Trophoblast cell (in vitro differentiated cells and primary cell): ENCODE results near the gene NPB.

Experiments used
- DNase-seq, 2 donors: peaks; one replicate each; pipeline ENCODE4 v3.0.0-alpha.2; 2016
- H2AFZ ChIP-seq: 2 replicates; pipeline ENCODE4 v1.6.1; 2013; ENCODE audit warnings: low read length, moderate library complexity, mild to moderate bottlenecking; ENCODE audit not compliant: insufficient read depth, poor library complexity
- H2AK5ac ChIP-seq: 2 replicates; pipeline ENCODE4 v1.6.1; 2013; ENCODE audit warnings: mild to moderate bottlenecking, low read length
- H2BK120ac ChIP-seq: 2 replicates; pipeline ENCODE4 v1.6.1; 2013; ENCODE audit warnings: low read length, mild to moderate bottlenecking, moderate library complexity; ENCODE audit not compliant: insufficient read depth, poor library complexity
- H2BK12ac ChIP-seq: 2 replicates; pipeline ENCODE4 v1.6.1; 2013; ENCODE audit warnings: mild to moderate bottlenecking, low read length, moderate library complexity
- H2BK5ac ChIP-seq: 2 replicates; pipeline ENCODE4 v1.6.1; 2013; ENCODE audit warnings: low read length, low read depth, moderate library complexity, mild to moderate bottlenecking; ENCODE audit not compliant: poor library complexity
- H3K14ac ChIP-seq: 2 replicates; pipeline ENCODE4 v1.6.1; 2013; ENCODE audit warnings: mild to moderate bottlenecking, low read length
- H3K18ac ChIP-seq: 2 replicates; pipeline ENCODE4 v1.6.1; 2013; ENCODE audit warnings: mild to moderate bottlenecking, low read length
- H3K23ac ChIP-seq: 2 replicates; pipeline ENCODE4 v1.6.1; 2013; ENCODE audit warnings: low read length
- H3K27ac ChIP-seq: 2 replicates; pipeline ENCODE4 v1.5.1; 2013; ENCODE audit warnings: low read depth, mild to moderate bottlenecking, inconsistent platforms, low read length, moderate library complexity
- H3K27me3 ChIP-seq: 2 replicates; pipeline ENCODE4 v1.6.1; 2013; ENCODE audit warnings: inconsistent platforms, mild to moderate bottlenecking, low read length, moderate library complexity; ENCODE audit not compliant: insufficient read depth
- H3K36me3 ChIP-seq, 2 experiments: 1 replicate in 1 of 2; 2 replicates in 1 of 2; pipeline ENCODE4 v1.6.1; 2013; ENCODE audit warnings: low read length in 2 of 2, mild to moderate bottlenecking in 2 of 2, moderate library complexity in 1 of 2; ENCODE audit not compliant: insufficient read depth in 2 of 2, control insufficient read depth in 1 of 2
- H3K4ac ChIP-seq: 2 replicates; pipeline ENCODE4 v1.6.1; 2013; ENCODE audit warnings: low read depth, mild to moderate bottlenecking, low read length, moderate library complexity
- H3K4me1 ChIP-seq, 2 experiments: 1 replicate in 1 of 2; 2 replicates in 1 of 2; pipeline ENCODE4 v1.6.1; 2013; ENCODE audit warnings: low read length in 2 of 2, mild to moderate bottlenecking in 2 of 2, moderate library complexity in 1 of 2; ENCODE audit not compliant: insufficient read depth in 2 of 2, control insufficient read depth in 1 of 2
- H3K4me2 ChIP-seq: 2 replicates; pipeline ENCODE4 v1.6.1; 2013; ENCODE audit warnings: inconsistent platforms, mild to moderate bottlenecking, low read length, moderate library complexity
- H3K4me3 ChIP-seq: 2 replicates; pipeline ENCODE4 v1.5.1; 2013; ENCODE audit warnings: mild to moderate bottlenecking, low read depth, low read length, inconsistent platforms
- H3K79me1 ChIP-seq: one replicate; pipeline ENCODE4 v1.6.1; 2013; ENCODE audit warnings: low read length
- H3K79me2 ChIP-seq: 2 replicates; pipeline ENCODE4 v1.6.1; 2013; ENCODE audit warnings: low read length, mild to moderate bottlenecking; ENCODE audit not compliant: control insufficient read depth, insufficient read depth, poor library complexity
- H3K9ac ChIP-seq: 2 replicates; pipeline ENCODE4 v1.6.1; 2013; ENCODE audit warnings: mild to moderate bottlenecking, low read length
- H3K9me3 ChIP-seq: 2 replicates; pipeline ENCODE4 v1.6.1; 2013; ENCODE audit warnings: low read depth, mild to moderate bottlenecking, control low read depth, inconsistent platforms, low read length; ENCODE audit not compliant: insufficient read depth
- H4K12ac ChIP-seq: 2 replicates; pipeline ENCODE4 v1.6.1; 2013; ENCODE audit warnings: low read depth, mild to moderate bottlenecking, low read length, moderate library complexity
- H4K8ac ChIP-seq: 2 replicates; pipeline ENCODE4 v1.6.1; 2013; ENCODE audit warnings: low read depth, mild to moderate bottlenecking, low read length, moderate library complexity
- H4K91ac ChIP-seq: one replicate; pipeline ENCODE4 v1.6.1; 2013; ENCODE audit warnings: low read depth, mild to moderate bottlenecking, low read length, moderate library complexity
- WGBS: extraction: QIAGEN DNeasy Blood & Tissue Kit; methylation state at CpG from one replicate; pipeline ENCODE4 v1.1.7; 2013; ENCODE audit warnings: missing lambda C conversion rate; ENCODE audit not compliant: insufficient read length, insufficient coverage; ENCODE audit errors: extremely low coverage; 5-methylcytosine and 5-hydroxymethylcytosine counted together

NPB gene

DNA sequence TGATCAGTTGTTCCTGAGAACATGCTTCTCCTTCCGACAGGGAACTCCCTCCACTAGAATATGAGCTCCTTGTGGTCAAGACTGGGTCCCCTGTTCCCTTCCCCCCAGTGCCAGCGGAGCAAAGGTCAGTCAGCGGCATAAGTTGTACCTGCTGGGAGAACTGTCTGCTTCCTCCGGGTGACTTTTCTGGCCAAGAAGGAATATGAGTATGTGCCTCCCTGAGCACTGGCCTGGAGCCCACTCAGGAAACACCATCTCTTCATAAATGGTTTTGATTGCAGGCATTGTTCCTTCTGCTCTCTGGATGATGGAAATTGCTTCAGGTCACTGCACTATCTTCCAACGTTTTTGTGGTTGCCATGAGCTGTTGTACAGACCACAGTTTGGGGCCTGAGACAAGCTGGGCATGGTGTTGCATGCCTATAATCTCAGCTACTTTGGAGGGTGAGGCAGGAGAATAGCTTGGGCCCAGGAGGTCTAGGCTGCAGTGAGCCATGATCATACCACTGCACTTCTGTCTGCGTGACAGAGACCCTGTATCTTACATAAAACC, 38.8 kb upstream of the NPB start:
- Histone ChIP-seq H2AFZ (no peak overlapping the region), H2BK5ac (no peak overlapping the region), H3K4me3 (no peak overlapping the region), H3K4me2 (no peak overlapping the region), H3K79me2 (peaks cover 30% of the 10 kb centered on the region), H4K91ac (no peak overlapping the region), H4K12ac (no peak overlapping the region), H3K4me1 (peaks cover 24 to 30% of the 10 kb centered on the region in 2 experiments), H4K8ac (no peak overlapping the region), H3K18ac (no peak overlapping the region), H3K9me3 (peaks cover 3% of the 10 kb centered on the region), H3K27ac (no peak overlapping the region), H2AK5ac (no peak overlapping the region), H3K23ac (no peak overlapping the region), H2BK12ac (no peak overlapping the region), H2BK120ac (no peak overlapping the region), H3K14ac (no peak overlapping the region), H3K79me1 (peaks cover 27% of the 10 kb centered on the region), H3K9ac (no peak overlapping the region), H3K27me3 (no peaks in the 10 kb centered on the region), H3K4ac (no peak overlapping the region), H3K36me3 (peaks cover 43 to 49% of the 10 kb centered on the region in 2 experiments)
- no peak for DNase-seq
- WGBS: no CpG with 5 or more reads among the region's 6 CpGs

DNA sequence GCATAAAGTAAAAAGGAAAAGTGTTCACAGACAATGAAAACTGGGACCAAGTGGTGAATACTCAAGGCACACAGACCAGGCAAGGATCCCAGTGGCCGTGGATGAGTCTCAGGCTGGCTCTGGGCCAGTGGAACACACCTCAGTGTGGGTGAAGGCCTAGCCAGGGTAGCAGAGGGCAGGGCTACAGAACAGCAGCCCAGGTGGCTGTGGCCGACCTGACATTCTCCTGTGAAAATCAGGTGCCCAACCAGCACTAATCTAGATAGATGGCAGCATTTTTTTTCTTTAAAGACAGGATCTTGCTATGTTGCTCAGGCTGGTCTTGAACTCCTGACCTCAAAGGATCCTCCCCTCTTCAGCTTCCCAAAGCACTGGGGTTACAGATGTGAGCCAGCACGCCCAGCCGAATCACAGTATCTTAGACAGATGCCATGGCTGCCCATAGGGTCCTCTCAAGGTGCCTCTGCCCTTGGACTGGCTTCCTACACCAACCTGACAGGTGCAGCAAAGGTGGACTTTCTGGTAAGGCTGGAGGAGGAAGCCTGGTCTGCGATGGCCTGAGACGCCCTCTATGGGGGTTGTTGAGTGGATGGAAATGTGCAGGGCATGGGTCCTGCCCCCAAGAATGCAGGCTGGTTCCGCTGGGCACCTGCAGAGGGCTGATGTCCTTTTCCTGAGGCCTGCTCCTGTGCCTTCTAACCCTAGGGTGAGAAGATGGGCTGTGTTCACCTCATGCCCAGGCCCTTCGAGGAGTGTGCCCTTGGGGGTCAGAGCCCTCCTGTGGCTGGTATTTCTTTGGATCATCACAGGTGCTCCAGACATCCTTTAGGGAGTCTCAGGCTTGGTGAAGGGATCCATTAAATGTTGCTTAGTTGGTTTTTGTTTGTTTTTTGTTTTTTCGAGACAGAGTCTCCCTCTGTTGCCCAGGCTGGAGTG, 37.9 kb upstream of the NPB start:
- H3K79me2 ChIP-seq: peaks cover 21% of the 10 kb centered on the region
- no peak overlapping the region for H3K14ac ChIP-seq
- H3K4me1 ChIP-seq: peaks cover 23 to 31% of the 10 kb centered on the region in 2 experiments
- H4K12ac ChIP-seq: no peak overlapping the region
- peaks cover 41 to 47% of the 10 kb centered on the region in 2 experiments for H3K36me3 ChIP-seq
- no CpG with 5 or more reads among the region's 9 CpGs for WGBS
- no peak overlapping the region for H3K23ac ChIP-seq
- H2BK12ac ChIP-seq: no peak overlapping the region
- no peak overlapping the region for H4K91ac ChIP-seq
- H2AFZ ChIP-seq: no peak overlapping the region
- H3K4me3 ChIP-seq: no peak overlapping the region
- H3K9ac ChIP-seq: no peak overlapping the region
- no peak overlapping the region for H3K18ac ChIP-seq
- no peak overlapping the region for H2BK5ac ChIP-seq
- peaks cover 3% of the 10 kb centered on the region for H3K9me3 ChIP-seq
- no peaks in the 10 kb centered on the region for H3K27me3 ChIP-seq
- H2BK120ac ChIP-seq: no peak overlapping the region
- H3K4ac ChIP-seq: no peak overlapping the region
- no peak overlapping the region for H2AK5ac ChIP-seq
- peaks cover 33% of the 10 kb centered on the region for H3K79me1 ChIP-seq
- no peak overlapping the region for H4K8ac ChIP-seq
- DNase-seq: no peak
- H3K4me2 ChIP-seq: no peak overlapping the region
- no peak overlapping the region for H3K27ac ChIP-seq

DNA sequence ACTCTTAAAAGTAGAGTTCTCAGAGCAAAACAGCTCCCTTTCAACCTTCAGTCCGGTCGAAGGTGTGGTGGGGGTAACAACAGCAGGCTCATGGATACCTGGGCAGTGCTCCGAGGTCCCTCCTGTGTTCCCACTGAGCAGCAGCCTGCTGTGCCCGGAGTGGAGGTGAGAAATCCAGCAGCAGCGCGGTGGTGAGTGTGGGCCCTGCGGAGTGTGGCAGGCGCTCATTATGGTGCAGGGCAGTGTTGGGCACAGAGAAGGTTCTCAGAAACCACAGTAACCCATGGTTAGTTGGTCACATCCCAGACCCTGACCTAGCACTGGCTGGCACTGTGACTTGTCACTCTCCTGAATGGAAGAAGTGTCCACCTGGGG, 36.7 kb upstream of the NPB start:
- Histone ChIP-seq H3K9me3 (peaks cover 3% of the 10 kb centered on the region), H3K4me2 (no peak overlapping the region), H2AFZ (no peak overlapping the region), H2BK5ac (no peak overlapping the region), H3K27me3 (no peaks in the 10 kb centered on the region), H3K4ac (no peak overlapping the region), H3K4me3 (no peak overlapping the region), H4K12ac (no peak overlapping the region), H2BK120ac (no peak overlapping the region), H4K91ac (no peak overlapping the region), H2BK12ac (no peak overlapping the region), H4K8ac (no peak overlapping the region), H3K23ac (no peak overlapping the region), H3K9ac (no peak overlapping the region), H3K79me1 (peaks cover 28% of the 10 kb centered on the region), H3K14ac (no peak overlapping the region), H3K4me1 (peaks cover 27 to 35% of the 10 kb centered on the region in 2 experiments), H2AK5ac (no peak overlapping the region), H3K27ac (no peak overlapping the region), H3K18ac (no peak overlapping the region), H3K36me3 (peaks cover 52 to 54% of the 10 kb centered on the region in 2 experiments), H3K79me2 (peaks cover 15% of the 10 kb centered on the region)
- no peak for DNase-seq
- no CpG with 5 or more reads among the region's 8 CpGs for WGBS

DNA sequence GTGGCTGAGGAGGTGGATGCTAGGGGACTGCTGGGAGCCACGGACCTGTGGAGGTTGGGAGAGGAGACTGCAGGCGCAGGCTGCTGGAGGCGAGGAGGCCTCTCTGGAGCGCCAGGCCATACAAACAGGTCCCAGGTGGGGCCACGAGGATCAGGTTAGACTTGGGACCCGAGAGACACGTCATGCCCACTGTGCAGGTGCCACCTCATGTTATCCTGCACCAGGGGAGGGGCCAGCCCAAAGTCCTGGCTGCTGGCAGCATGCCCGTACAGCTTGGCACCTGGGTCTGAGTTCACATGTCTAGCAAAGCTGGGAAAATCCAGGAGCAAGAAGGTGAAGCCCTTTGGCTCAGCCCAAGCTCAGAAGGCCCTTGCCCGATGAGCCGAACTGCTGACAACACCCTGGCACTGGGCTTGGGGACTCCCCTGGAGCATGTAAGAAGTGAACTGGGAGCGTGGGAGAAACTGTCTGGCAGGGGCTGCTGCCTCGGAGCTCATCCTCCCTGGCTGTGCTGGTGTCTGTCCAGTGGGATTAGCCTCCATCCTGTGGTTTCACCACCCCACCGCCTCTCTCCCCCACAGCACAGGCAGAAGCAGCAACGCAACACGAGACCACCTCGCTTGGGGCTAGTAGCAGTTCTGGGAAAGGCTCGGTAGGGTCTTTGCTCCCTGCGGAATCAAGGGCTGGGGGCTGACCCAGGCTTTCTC, 36.2 kb upstream of the NPB start:
- H4K91ac ChIP-seq: no peak overlapping the region
- H3K23ac ChIP-seq: no peak overlapping the region
- no peak overlapping the region for H3K4me2 ChIP-seq
- H3K36me3 ChIP-seq: peaks cover 52 to 54% of the 10 kb centered on the region in 2 experiments
- H2BK12ac ChIP-seq: no peak overlapping the region
- no peak overlapping the region for H3K27ac ChIP-seq
- H2BK5ac ChIP-seq: no peak overlapping the region
- H2AFZ ChIP-seq: no peak overlapping the region
- no peak overlapping the region for H3K18ac ChIP-seq
- H3K14ac ChIP-seq: no peak overlapping the region
- no peak for DNase-seq
- no peak overlapping the region for H2BK120ac ChIP-seq
- peaks cover 3% of the 10 kb centered on the region for H3K9me3 ChIP-seq
- no peak overlapping the region for H3K9ac ChIP-seq
- no peak overlapping the region for H2AK5ac ChIP-seq
- peaks cover 20% of the 10 kb centered on the region for H3K79me2 ChIP-seq
- H3K4me1 ChIP-seq: peaks cover 27 to 35% of the 10 kb centered on the region in 2 experiments
- no peak overlapping the region for H4K8ac ChIP-seq
- H4K12ac ChIP-seq: no peak overlapping the region
- peaks cover 33% of the 10 kb centered on the region for H3K79me1 ChIP-seq
- H3K4me3 ChIP-seq: no peak overlapping the region
- H3K27me3 ChIP-seq: no peaks in the 10 kb centered on the region
- no CpG with 5 or more reads among the region's 18 CpGs for WGBS
- no peak overlapping the region for H3K4ac ChIP-seq
